GM12874 (cell line): ENCODE results near the gene THSD4.

Experiments used
- TF ChIP-seq, protein P1 (sequence below): IDR thresholded peaks from 2 replicates; pipeline ENCODE4 v1.5.1; 2011; ENCODE audit warnings: low read depth, mild to moderate bottlenecking, control low read depth, low read length, moderate library complexity; ENCODE audit not compliant: insufficient read depth

Gene THSD4

DNA sequence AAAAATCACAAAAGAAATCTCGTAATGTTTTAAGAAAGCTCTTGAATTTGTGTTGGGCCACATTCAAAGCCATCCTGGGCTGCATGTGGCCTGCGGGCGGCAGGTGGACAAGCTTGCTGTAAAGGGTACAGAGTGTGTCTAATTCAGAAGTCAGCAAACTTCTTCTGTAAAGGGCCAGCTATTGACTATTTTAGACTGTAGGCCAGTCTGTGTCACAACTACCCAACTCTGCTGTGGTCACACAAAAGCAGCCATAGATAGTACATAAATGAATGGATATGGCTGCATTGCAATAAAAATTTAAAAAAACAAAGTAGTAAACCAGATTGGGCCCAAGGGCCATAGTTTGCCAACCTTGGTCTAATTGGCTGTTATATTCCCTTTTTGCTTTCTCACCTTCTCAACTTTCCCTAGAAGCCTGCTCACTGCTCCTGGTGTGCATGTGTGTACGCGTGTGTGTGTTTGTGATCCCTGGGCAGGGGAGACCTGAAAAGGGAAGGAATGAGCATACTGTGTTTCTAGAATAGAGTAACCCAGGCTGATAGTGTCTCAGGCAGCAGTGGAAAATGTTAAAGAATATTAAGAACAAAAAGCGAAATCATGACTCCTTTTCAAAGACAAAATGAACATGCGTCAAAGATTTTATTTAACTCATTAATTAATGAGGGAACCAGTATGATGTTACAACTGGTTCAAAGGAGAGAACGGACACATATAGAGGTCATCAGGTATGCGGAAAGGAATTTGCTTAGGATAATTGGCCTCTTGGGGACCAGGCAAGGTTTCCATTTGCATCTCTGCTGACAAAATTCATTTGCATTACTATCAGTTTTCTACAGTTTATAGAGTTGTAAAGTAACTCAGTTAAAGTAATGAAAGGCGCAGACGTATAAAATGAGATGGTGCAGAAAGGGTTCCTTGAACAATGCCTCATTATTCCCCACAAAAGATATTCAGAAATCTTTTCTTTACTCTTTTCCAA, 248.0 kb downstream of the THSD4 start:
- TF ChIP-seq, protein P1, sequence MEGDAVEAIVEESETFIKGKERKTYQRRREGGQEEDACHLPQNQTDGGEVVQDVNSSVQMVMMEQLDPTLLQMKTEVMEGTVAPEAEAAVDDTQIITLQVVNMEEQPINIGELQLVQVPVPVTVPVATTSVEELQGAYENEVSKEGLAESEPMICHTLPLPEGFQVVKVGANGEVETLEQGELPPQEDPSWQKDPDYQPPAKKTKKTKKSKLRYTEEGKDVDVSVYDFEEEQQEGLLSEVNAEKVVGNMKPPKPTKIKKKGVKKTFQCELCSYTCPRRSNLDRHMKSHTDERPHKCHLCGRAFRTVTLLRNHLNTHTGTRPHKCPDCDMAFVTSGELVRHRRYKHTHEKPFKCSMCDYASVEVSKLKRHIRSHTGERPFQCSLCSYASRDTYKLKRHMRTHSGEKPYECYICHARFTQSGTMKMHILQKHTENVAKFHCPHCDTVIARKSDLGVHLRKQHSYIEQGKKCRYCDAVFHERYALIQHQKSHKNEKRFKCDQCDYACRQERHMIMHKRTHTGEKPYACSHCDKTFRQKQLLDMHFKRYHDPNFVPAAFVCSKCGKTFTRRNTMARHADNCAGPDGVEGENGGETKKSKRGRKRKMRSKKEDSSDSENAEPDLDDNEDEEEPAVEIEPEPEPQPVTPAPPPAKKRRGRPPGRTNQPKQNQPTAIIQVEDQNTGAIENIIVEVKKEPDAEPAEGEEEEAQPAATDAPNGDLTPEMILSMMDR, result no peak

DNA sequence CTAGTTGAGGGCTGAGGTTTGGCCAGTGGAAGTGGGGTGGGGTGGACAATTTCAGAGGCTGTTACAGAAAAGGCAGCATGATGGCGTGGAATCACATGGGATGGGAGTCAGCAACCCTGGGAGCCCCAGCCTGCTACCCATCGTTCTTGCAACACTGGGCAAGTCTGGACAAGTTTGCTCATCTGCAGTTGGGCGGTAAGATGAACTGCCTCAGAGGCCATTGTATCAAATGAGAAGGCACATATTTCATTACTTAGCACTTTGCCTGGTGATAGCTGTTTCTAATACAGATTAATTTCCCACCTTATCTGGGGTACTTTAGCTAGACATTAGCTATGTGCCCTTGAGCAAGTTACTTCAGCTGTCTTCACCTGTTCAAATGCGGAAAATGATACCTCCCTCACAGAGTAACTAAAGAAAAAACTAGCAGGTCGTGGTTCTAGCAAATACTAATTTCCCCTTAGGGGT, 248.9 kb downstream of the THSD4 start:
- TF ChIP-seq, protein P1, result no peak

DNA sequence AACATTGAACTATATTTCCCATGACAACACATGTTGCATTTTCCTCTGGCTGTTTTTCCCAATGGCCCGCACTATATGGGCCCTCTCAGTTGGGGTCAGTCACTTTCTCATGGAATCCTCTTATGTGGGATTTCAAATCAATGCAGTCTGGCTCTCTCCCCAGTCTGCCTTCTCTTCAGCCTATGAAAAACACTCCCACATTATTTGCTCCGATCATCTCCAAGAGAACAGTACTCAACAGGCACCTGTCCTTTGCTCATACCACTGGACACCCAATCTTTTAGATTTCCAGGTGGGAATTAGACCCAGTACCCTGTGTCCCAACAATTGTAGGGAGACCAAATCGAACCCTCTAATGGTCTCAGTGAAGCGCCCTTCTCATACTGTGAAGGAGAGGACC, 251.3 kb downstream of the THSD4 start:
- TF ChIP-seq, protein P1, result no peak

DNA sequence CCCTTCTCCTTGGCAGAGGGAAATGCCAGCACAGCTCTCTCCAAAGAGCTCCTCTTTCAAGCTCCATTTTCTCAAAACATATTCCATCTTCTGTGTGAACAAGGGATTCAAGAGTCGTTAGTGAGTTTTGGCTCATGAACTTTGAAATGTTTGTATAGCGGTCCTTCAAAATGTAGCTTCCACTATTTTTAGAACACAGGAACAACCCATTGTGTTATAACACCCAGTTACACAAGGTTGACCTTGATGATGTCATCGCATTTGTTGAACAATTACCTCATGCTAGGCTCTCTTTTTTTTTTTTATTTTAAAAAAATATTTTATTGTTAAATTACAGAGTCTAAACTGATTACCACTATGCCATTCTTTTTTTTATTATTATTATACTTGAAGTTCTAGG, 251.7 kb downstream of the THSD4 start:
- TF ChIP-seq, protein P1, result no peak

DNA sequence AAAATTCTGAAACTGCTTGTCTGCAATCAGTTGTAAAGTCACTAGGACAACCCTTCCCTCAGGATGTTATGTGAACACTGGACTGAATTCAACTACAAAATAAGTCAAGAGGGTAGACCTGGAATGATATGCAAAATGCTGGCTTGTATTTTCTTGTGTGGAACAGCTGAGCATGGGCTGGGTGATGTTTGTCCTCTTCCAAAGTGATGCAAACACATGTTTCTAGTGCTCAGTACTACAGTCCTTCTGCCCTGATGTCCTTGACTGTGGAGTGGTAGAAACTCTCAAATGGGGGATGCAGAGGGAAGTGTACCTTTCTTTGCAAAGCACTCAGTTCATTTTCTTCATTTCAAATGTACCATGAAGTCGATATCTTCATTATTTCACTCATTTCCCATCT, 258.6 kb downstream of the THSD4 start:
- TF ChIP-seq, protein P1, result no peak

DNA sequence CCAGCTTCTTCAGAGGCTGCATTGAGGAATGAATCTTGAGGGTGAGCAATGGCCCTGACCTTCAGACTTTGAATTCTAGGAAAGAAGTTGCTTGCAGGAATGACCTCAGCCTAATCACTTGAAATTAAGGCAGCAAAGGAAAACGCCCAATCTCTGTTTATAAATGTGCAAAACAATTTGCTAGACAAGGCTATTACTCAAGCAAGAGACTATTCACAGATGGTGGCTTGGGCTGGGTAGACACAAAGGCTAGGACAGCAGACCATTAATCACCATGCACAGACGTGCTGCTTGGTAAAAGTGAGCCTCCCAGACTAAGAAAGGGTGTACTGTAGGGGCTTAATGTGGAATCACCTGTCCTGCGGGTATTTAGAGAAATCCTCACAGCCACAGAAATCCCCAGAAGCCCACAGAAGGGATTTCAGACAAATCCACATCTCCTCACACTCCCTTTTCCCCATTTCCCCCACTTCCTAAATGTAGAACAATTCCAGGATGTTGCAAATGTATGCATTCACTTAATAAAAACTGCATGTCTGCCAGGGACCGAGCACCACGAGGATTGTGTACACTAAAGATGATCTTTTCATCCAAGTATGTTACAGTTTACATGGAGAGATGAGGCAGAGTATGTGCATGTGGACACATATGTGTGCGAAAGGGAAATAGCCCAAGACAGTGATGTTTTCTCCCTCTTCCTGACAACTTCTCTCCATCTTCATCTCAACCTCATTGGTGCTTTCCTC, 259.5 kb downstream of the THSD4 start:
- TF ChIP-seq, protein P1, result no peak

DNA sequence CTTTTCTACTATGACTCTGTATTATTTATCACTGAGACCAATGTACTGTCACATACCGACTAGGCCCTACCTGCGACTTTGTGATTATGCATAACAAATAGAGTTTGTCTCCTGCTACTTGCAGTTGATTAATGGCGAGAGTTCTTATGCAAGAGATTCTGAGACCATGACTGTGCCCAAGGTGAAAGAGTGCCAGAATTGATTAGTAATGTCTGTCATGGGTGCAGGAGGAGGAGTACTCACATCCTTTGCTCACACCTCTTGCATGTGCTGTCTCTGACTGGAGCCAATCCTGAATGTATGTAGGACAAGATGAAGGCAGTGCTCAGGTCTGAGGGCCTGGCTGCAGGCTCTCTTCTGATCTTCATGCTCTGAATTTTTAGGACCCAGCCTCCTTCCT, 260.7 kb downstream of the THSD4 start:
- TF ChIP-seq, protein P1, result no peak
